M059J (cell line): ENCODE data around the gene METTL25. TPM values are rescaled to one million over a fixed set of nuclear protein-coding genes. Genes with fewer than 3 reads are reported as not detected.

ENCODE experiments used
- DNase-seq: peaks from one replicate; pipeline ENCODE4 v3.0.0-alpha.2; 2012; ENCODE audit warnings: low read depth
- total RNA-seq: library from RNA; depleted of rRNA; stranded (reverse); fragments of >200 nt; shearing (Covaris generic); gene quantifications from 2 replicates; pipeline ENCODE4 v1.2.3, GENCODE V29; 2014

Gene METTL25
- total RNA-seq, 1 experiment from 2014 or later: 2.7 TPM

GRCh38 chr12:82468563-82468962 lies 110.2 kb downstream of the METTL25 start:
- DNase-seq: no peak

- DNase-seq: no peak
These were observed 112.7 kb downstream of the METTL25 start for GRCh38 chr12:82470906-82471512.

- no peak for DNase-seq
These were observed 114.9 kb downstream of the METTL25 start for GRCh38 chr12:82473111-82473754.

GRCh38 chr12:82474181-82474797 lies 116.0 kb downstream of the METTL25 start:
- DNase-seq: no peak

GRCh38 chr12:82474798-82475184 lies 116.5 kb downstream of the METTL25 start:
- peak; percentile 7 for DNase-seq

GRCh38 chr12:82475211-82475610 lies 116.9 kb downstream of the METTL25 start:
- no peak for DNase-seq

- DNase-seq: no peak
These were observed 118.2 kb downstream of the METTL25 start for GRCh38 chr12:82476511-82476910.

GRCh38 chr12:82479511-82479910 lies 121.2 kb downstream of the METTL25 start:
- peak; percentile 9 for DNase-seq

GRCh38 chr12:82480606-82481005 lies 122.3 kb downstream of the METTL25 start:
- DNase-seq: no peak

GRCh38 chr12:82481954-82482353 lies 123.6 kb downstream of the METTL25 start:
- no peak for DNase-seq

- peak; percentile 5 for DNase-seq
These were observed 128.4 kb downstream of the METTL25 start for GRCh38 chr12:82486524-82487235.

- DNase-seq: no peak
These were observed 146.1 kb downstream of the METTL25 start for GRCh38 chr12:82504409-82504808.

- no peak for DNase-seq
These were observed 146.8 kb downstream of the METTL25 start for GRCh38 chr12:82505150-82505549.

- no peak for DNase-seq
These were observed 149.4 kb downstream of the METTL25 start for GRCh38 chr12:82507686-82508085.

GRCh38 chr12:82510386-82510785 lies 152.1 kb downstream of the METTL25 start:
- no peak for DNase-seq

- no peak for DNase-seq
These were observed 156.6 kb downstream of the METTL25 start for GRCh38 chr12:82514880-82515279.

- DNase-seq: no peak
These were observed 157.3 kb downstream of the METTL25 start for GRCh38 chr12:82515652-82516051.

- DNase-seq: no peak
These were observed 158.7 kb downstream of the METTL25 start for GRCh38 chr12:82517027-82517426.

GRCh38 chr12:82517808-82518207 lies 159.5 kb downstream of the METTL25 start:
- no peak for DNase-seq

GRCh38 chr12:82519510-82519909 lies 161.2 kb downstream of the METTL25 start:
- DNase-seq: no peak

GRCh38 chr12:82522285-82522684 lies 164.0 kb downstream of the METTL25 start:
- no peak for DNase-seq

GRCh38 chr12:82522762-82523161 lies 164.4 kb downstream of the METTL25 start:
- DNase-seq: no peak

GRCh38 chr12:82523996-82524395 lies 165.7 kb downstream of the METTL25 start:
- no peak for DNase-seq
